Measurements from ENCODE around the gene S100A12.

S100A12 gene

GRCh38 chr1:153370146-153370545 is 5.3 kb downstream of the S100A12 start:
- in situ Hi-C loops (cut with MboI; ENCODE audit: low sequenced_read_pairs) = no loop called here

- in situ Hi-C loops (cut with MboI; ENCODE audit: low sequenced_read_pairs) = no loop called here
Measured at GRCh38 chr1:153368495-153368894, 6.9 kb downstream of the S100A12 start.

GRCh38 chr1:153367090-153367489 is 8.3 kb downstream of the S100A12 start:
- in situ Hi-C loops (cut with MboI; ENCODE audit: low sequenced_read_pairs) = no loop called here

GRCh38 chr1:153366261-153366660 is 9.2 kb downstream of the S100A12 start:
- in situ Hi-C loops (cut with MboI; ENCODE audit: low sequenced_read_pairs) = no loop called here

- in situ Hi-C loops (cut with MboI; ENCODE audit: low sequenced_read_pairs) = no loop called here
Measured at GRCh38 chr1:153365696-153366095, 9.7 kb downstream of the S100A12 start.

- in situ Hi-C loops (cut with MboI; ENCODE audit: low sequenced_read_pairs) = no loop called here
Measured at GRCh38 chr1:153364766-153365666, 10.4 kb downstream of the S100A12 start.

GRCh38 chr1:153364156-153364555 is 11.3 kb downstream of the S100A12 start:
- in situ Hi-C loops (cut with MboI; ENCODE audit: low sequenced_read_pairs) = no loop called here

- in situ Hi-C loops (cut with MboI; ENCODE audit: low sequenced_read_pairs) = no loop called here
Measured at GRCh38 chr1:153363641-153364040, 11.8 kb downstream of the S100A12 start.

GRCh38 chr1:153362187-153362775 is 13.1 kb downstream of the S100A12 start:
- in situ Hi-C loops (cut with MboI; ENCODE audit: low sequenced_read_pairs) = no loop called here

GRCh38 chr1:153361480-153362109 is 13.8 kb downstream of the S100A12 start:
- in situ Hi-C loops (cut with MboI; ENCODE audit: low sequenced_read_pairs) = no loop called here

GRCh38 chr1:153360592-153361479 is 14.6 kb downstream of the S100A12 start:
- in situ Hi-C loops (cut with MboI; ENCODE audit: low sequenced_read_pairs) = no loop called here

- in situ Hi-C loops (cut with MboI; ENCODE audit: low sequenced_read_pairs) = no loop called here
Measured at GRCh38 chr1:153360190-153360589, 15.2 kb downstream of the S100A12 start.

- in situ Hi-C loops (cut with MboI; ENCODE audit: low sequenced_read_pairs) = no loop called here
Measured at GRCh38 chr1:153359241-153359640, 16.2 kb downstream of the S100A12 start.

- in situ Hi-C loops (cut with MboI; ENCODE audit: low sequenced_read_pairs) = no loop called here
Measured at GRCh38 chr1:153358691-153358975, 16.8 kb downstream of the S100A12 start.

- in situ Hi-C loops (cut with MboI; ENCODE audit: low sequenced_read_pairs) = no loop called here
Measured at GRCh38 chr1:153357853-153358690, 17.3 kb downstream of the S100A12 start, which contains the start of gene S100A9. Gene S100A9 (plus strand): TSS chr1:153357854. CDS start chr1:153358284, 430 bp downstream.

GRCh38 chr1:153357076-153357852 is 18.2 kb downstream of the S100A12 start:
- in situ Hi-C loops (cut with MboI; ENCODE audit: low sequenced_read_pairs) = no loop called here

GRCh38 chr1:153356392-153357075 is 18.9 kb downstream of the S100A12 start:
- in situ Hi-C loops (cut with MboI; ENCODE audit: low sequenced_read_pairs) = no loop called here

GRCh38 chr1:153355445-153356071 is 19.9 kb downstream of the S100A12 start:
- in situ Hi-C loops (cut with MboI; ENCODE audit: low sequenced_read_pairs) = no loop called here
